Inflammatory macrophage treated with lipopolysaccharide for 4 hours (primary cell): ENCODE results near the gene ARRDC2.
A peak's percentile ranks its signal among the peaks of the same experiment; 100 is the strongest.
"Not testable (repeated sequence)": the region's sequence is repeated elsewhere in the genome, so short reads cannot be mapped to it uniquely, and the experiment has no call there.

Source experiments
- DNase-seq: peaks from one replicate; pipeline ENCODE4 v3.0.0-alpha.2; 2020

Gene ARRDC2

GRCh38 chr19:18017275-18018083 is 9.5 kb downstream of the ARRDC2 start:
- DNase-seq = peak; percentile 81

- DNase-seq = no peak
Observed at GRCh38 chr19:18020212-18021085, 12.5 kb downstream of the ARRDC2 start.

- peak; percentile 93 for DNase-seq
Observed at GRCh38 chr19:18021121-18021755, 13.3 kb downstream of the ARRDC2 start.

- DNase-seq = peak; percentile 87
Observed at GRCh38 chr19:18023622-18024251, 15.8 kb downstream of the ARRDC2 start.

GRCh38 chr19:18027151-18027550 is 19.2 kb downstream of the ARRDC2 start:
- no peak for DNase-seq

GRCh38 chr19:18029617-18030338 is 21.8 kb downstream of the ARRDC2 start:
- no peak for DNase-seq

GRCh38 chr19:18031401-18031800 is 23.4 kb downstream of the ARRDC2 start:
- peak; percentile 60 for DNase-seq

- DNase-seq = not testable (repeated sequence)
Observed at GRCh38 chr19:18032102-18032501, 24.1 kb downstream of the ARRDC2 start.

GRCh38 chr19:18041054-18041453 is 33.1 kb downstream of the ARRDC2 start:
- no peak for DNase-seq

GRCh38 chr19:18043676-18044075 is 35.7 kb downstream of the ARRDC2 start:
- DNase-seq = peak; percentile 50

- peak; percentile 95 for DNase-seq
Observed at GRCh38 chr19:18044825-18045304, 36.9 kb downstream of the ARRDC2 start.

- DNase-seq = no peak
Observed at GRCh38 chr19:18045307-18046050, 37.5 kb downstream of the ARRDC2 start.

- DNase-seq = no peak
Observed at GRCh38 chr19:18046059-18046718, 38.2 kb downstream of the ARRDC2 start.

- peak; percentile 56 for DNase-seq
Observed at GRCh38 chr19:18049385-18049784, 41.4 kb downstream of the ARRDC2 start.

- DNase-seq = no peak
Observed at GRCh38 chr19:18051887-18052286, 43.9 kb downstream of the ARRDC2 start.

- DNase-seq = no peak
Observed at GRCh38 chr19:18053576-18054219, 45.7 kb downstream of the ARRDC2 start.

GRCh38 chr19:18055967-18056366 is 48.0 kb downstream of the ARRDC2 start:
- no peak for DNase-seq

- no peak for DNase-seq
Observed at GRCh38 chr19:18057557-18057956, 49.6 kb downstream of the ARRDC2 start.

GRCh38 chr19:18058208-18059009 is 50.4 kb downstream of the ARRDC2 start:
- DNase-seq = peak; percentile 65
